A549 (cell line): Measurements from ENCODE around the gene F11R. TPM values are rescaled to one million over a fixed set of nuclear protein-coding genes. Genes with fewer than 3 reads are reported as not detected.

Source experiments
- ATAC-seq, 2 experiments: fragments of 200-7000 bp in 1 of 2; fragments of >200 bp in 1 of 2; cut with Nextera tagmentation in 1 of 2; cut with Tn5 transposase in 1 of 2; 3 replicates each; pipeline versions ENCODE4 v1.8.0 to v1.9.1; 2018 to 2020; ENCODE audit warnings: mild to moderate bottlenecking in 1 of 2, moderate library complexity in 1 of 2
- CTCF ChIA-PET: fragments of 300-600 bp; sonication (Branson Sonifier 250); formaldehyde crosslinking; extraction: SDS; loops from one replicate; lab custom pipeline; 2021; ENCODE audit warnings: antibody characterized with exemption, inconsistent platforms; lab: Yijun Ruan, JAX
- POLR2A ChIA-PET: fragments of 350-600 bp; formaldehyde crosslinking; extraction: SDS; loops from one replicate; lab custom pipeline; 2021; ENCODE audit warnings: antibody characterized with exemption, inconsistent platforms; lab: Yijun Ruan, JAX
- DNase-seq, 2 experiments: peaks; one replicate each; pipeline versions ENCODE4 v3.0.0 to v3.0.0-alpha.2; 2011 to 2016; ENCODE audit warnings: low read depth in 1 of 2, low spot score in 1 of 2
- FAIRE-seq: peaks from 2 replicates; lab custom pipeline; 2011; peaks lifted over from hg19 to GRCh38; lab: Jason Lieb, UNC
- H3K27ac ChIP-seq, 2 experiments: fragments of >200 bp; sonication (Bioruptor Twin); formaldehyde crosslinking; 3 replicates each; pipeline ENCODE4 v1.5.1; 2016 to 2017
- H3K4me1 ChIP-seq: fragments of >200 bp; sonication (Bioruptor Twin); formaldehyde crosslinking; 3 replicates; pipeline ENCODE4 v1.6.1; 2016
- H3K4me2 ChIP-seq: fragments of >200 bp; sonication (Bioruptor Twin); formaldehyde crosslinking; 3 replicates; pipeline ENCODE4 v1.6.1; 2016
- H3K4me3 ChIP-seq: fragments of >200 bp; sonication (Bioruptor Twin); formaldehyde crosslinking; 3 replicates; pipeline ENCODE4 v1.5.1; 2016
- H3K9me3 ChIP-seq: fragments of >200 bp; sonication (Bioruptor Twin); formaldehyde crosslinking; 3 replicates; pipeline ENCODE4 v1.6.1; 2016
- CBX8 ChIP-seq: fragments of 200-600 bp; sonication (generic); IDR thresholded peaks from 2 replicates; pipeline ENCODE4 v1.6.1; 2016
- CHD4 ChIP-seq: fragments of 200-600 bp; sonication (generic); IDR thresholded peaks from 2 replicates; pipeline ENCODE4 v1.6.1; 2016; ENCODE audit warnings: antibody characterized with exemption, mild to moderate bottlenecking, borderline replicate concordance
- EP300 ChIP-seq, 2 experiments: fragments of >200 bp; sonication (Bioruptor Twin); formaldehyde crosslinking; IDR thresholded peaks; 2 replicates in 1 of 2; 3 replicates in 1 of 2; pipeline ENCODE4 v1.6.1; 2016 to 2017
- ESRRA ChIP-seq: fragments of 150-350 bp; IDR thresholded peaks from 2 replicates; pipeline ENCODE4 v1.6.1; 2014; ENCODE audit warnings: mild to moderate bottlenecking, low read length, borderline replicate concordance
- FOSB ChIP-seq: fragments of 250-450 bp; sonication (Bioruptor Pico); IDR thresholded peaks from 2 replicates; pipeline ENCODE4 v1.5.0; 2020; ENCODE audit warnings: mild to moderate bottlenecking, moderate library complexity
- FOSL2 ChIP-seq, 2 experiments: fragments of 450-650 bp in 1 of 2; fragments of >200 bp in 1 of 2; sonication (Bioruptor Twin) in 1 of 2; formaldehyde crosslinking; IDR thresholded peaks; 2 replicates each; pipeline versions ENCODE4 v1.5.0 to v1.6.1; 2016 to 2020; ENCODE audit warnings: mild to moderate bottlenecking in 1 of 2, moderate library complexity in 1 of 2
- HDAC2 ChIP-seq: fragments of 200-600 bp; sonication (generic); IDR thresholded peaks from 2 replicates; pipeline ENCODE4 v1.6.1; 2016
- KDM1A ChIP-seq: fragments of 200-600 bp; sonication (generic); IDR thresholded peaks from 2 replicates; pipeline ENCODE4 v1.6.1; 2016; ENCODE audit warnings: low read depth, mild to moderate bottlenecking
- PHF8 ChIP-seq: fragments of 200-600 bp; sonication (generic); IDR thresholded peaks from 2 replicates; pipeline ENCODE4 v1.6.1; 2016; ENCODE audit warnings: low read depth, mild to moderate bottlenecking, antibody characterized with exemption, moderate library complexity, borderline replicate concordance
- RAD21 ChIP-seq, 2 experiments: fragments of >200 bp in 1 of 2; sonication (Bioruptor Twin) in 1 of 2; formaldehyde crosslinking in 1 of 2; IDR thresholded peaks in 1 of 2; conservative IDR thresholded peaks in 1 of 2; 2 replicates in 1 of 2; 3 replicates in 1 of 2; pipeline ENCODE4 v1.6.1; 2012 to 2018; ENCODE audit warnings: inconsistent platforms in 1 of 2
- RARB ChIP-seq: fragments of 250-450 bp; sonication (Bioruptor Pico); IDR thresholded peaks from 2 replicates; pipeline ENCODE4 v1.8.0; 2021; ENCODE audit warnings: mild to moderate bottlenecking, moderate library complexity
- RCOR1 ChIP-seq: fragments of 150-350 bp; IDR thresholded peaks from 2 replicates; pipeline ENCODE4 v1.6.1; 2014; ENCODE audit warnings: antibody characterized with exemption, low read length, low read depth
- SMC3 ChIP-seq: fragments of >200 bp; sonication (Bioruptor Twin); formaldehyde crosslinking; IDR thresholded peaks from 3 replicates; pipeline ENCODE4 v1.6.1; 2018; ENCODE audit warnings: inconsistent platforms
- SREBF2 ChIP-seq: fragments of 450-650 bp; IDR thresholded peaks from 2 replicates; pipeline ENCODE4 v1.6.1; 2014; ENCODE audit warnings: mild to moderate bottlenecking, moderate library complexity
- TFCP2L1 ChIP-seq: fragments of 250-450 bp; sonication (Bioruptor Pico); IDR thresholded peaks from 2 replicates; pipeline ENCODE4 v1.5.0; 2021; ENCODE audit warnings: mild to moderate bottlenecking
- ZFP36 ChIP-seq: fragments of 450-650 bp; IDR thresholded peaks from 2 replicates; pipeline ENCODE4 v1.6.1; 2014; ENCODE audit warnings: borderline replicate concordance; ENCODE audit not compliant: partially characterized antibody
- ZSCAN20 ChIP-seq: fragments of 250-450 bp; sonication (Bioruptor Pico); IDR thresholded peaks from 2 replicates; pipeline ENCODE4 v1.8.0; 2022; ENCODE audit warnings: mild to moderate bottlenecking, moderate library complexity
- WGBS: methylation state at CpG from one replicate; pipeline ENCODE4 v1.1.6; 2017; ENCODE audit errors: missing lambda C conversion rate; 5-methylcytosine and 5-hydroxymethylcytosine counted together
- polyA plus RNA-seq, 4 experiments: library from polyadenylated mRNA; depleted of rRNA in 3 of 4; stranded (reverse); fragments of >200 nt; fragmentation: RNase III in 1 of 4; extraction: RNeasy Plus Mini Kit Qiagen cat#74134 plus additional on column Dnase treatment in 1 of 4; gene quantifications; 2 replicates in 3 of 4; 3 replicates in 1 of 4; pipeline ENCODE4 v1.2.3, GENCODE V29; 2011 to 2017
- TF ChIP-seq, protein P1 (sequence below): fragments of >200 bp; sonication (Bioruptor Twin); formaldehyde crosslinking; IDR thresholded peaks from 3 replicates; pipeline ENCODE4 v1.5.1; 2016
- TF ChIP-seq, protein P2 (sequence below): IDR thresholded peaks from 2 replicates; pipeline ENCODE4 v1.6.1; 2012; ENCODE audit warnings: low read depth, borderline replicate concordance
- TF ChIP-seq, protein P3 (sequence below): fragments of >200 bp; sonication (Bioruptor Twin); formaldehyde crosslinking; IDR thresholded peaks from 3 replicates; pipeline ENCODE4 v1.6.1; 2016

F11R gene
- polyA plus RNA-seq, 2 of the 4 experiments (the other 2 are of a cell fraction) = 30.3 to 62.0 TPM

DNA sequence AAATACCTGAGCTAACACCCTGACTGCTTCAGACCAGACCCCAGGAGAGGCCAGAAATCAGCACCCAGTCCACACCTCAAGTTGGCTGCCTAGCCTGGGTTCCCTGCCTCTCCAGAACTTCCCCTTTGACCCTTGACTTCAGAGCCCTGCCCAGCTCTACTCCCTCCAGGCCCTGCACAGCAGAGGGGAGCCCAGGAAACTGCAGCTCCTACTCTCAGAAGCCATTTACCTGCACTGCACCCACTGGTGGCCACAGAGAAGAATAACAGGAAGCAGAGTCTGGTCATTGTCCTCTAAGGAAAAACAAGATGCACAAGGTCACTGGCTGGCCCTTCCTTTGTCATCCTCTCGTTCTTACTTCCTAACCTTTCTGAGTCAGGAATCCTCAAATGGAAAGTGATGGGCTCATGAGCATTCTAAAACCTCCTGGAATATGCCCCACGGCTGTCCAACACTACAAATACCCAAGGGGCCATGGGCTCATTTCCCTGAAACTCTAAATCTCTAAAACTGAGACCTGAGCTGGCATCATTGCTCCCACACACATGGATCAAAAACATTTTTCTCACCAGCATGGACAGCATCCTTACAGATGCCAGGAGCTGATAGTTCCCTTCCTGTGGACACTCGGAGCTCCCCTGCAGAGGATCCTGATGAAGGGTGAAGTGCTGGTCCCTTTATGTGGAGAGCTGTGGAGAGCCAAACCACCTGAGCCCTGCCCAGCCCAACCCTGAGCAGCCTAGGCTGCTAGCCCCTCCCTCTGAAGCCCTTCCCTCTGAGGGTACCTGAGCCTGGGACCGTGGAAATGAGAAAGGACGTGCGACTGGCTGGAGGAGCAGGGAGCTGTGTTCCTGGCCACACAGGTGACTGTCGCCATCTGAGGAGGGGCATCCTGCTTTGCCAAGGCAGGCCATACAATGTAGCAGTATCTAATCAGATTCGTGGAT lies 66.5 kb downstream of the F11R start, which contains the start of gene ITLN2:
TSS of gene ITLN2 (minus strand) at position 652 of the 947 bp plus-strand sequence. CDS start at position 584, 68 bp downstream.
- CTCF ChIA-PET = interaction anchor here (0.6 to 6.3 kb wide), 34 partner anchors 9 to 345 kb away, joined by 3 to 149 read pairs (median 4); no protein-coding TSS in a partner anchor
- POLR2A ChIA-PET = no interaction called here
- 54% methylated on average over 7 of the region's 8 CpGs for WGBS
- H3K27ac ChIP-seq = peak within 1 kb of the TSS in 1 of 2 experiments; percentile 18; a peak in 1 of 6 replicates
- H3K4me3 ChIP-seq = no peak within 1 kb of the TSS
- ATAC-seq (peak; percentile 79 to 86), FAIRE-seq (peak; percentile 23), DNase-seq (peak; percentile 69 to 73)
- no peak within 1 kb of the TSS for H3K4me2 ChIP-seq
- H3K4me1 ChIP-seq = peaks cover 21% of the 10 kb centered on the region
- H3K9me3 ChIP-seq = no peaks in the 10 kb centered on the region
- TF ChIP-seq SMC3 = peak; percentile 74
- peak; percentile 55 to 62 for TF ChIP-seq RAD21 (conservative IDR thresholded peaks at IDR 0.05 in 1 of 2, IDR thresholded peaks at IDR 0.05 in 1 of 2)
- TF ChIP-seq, protein P1, sequence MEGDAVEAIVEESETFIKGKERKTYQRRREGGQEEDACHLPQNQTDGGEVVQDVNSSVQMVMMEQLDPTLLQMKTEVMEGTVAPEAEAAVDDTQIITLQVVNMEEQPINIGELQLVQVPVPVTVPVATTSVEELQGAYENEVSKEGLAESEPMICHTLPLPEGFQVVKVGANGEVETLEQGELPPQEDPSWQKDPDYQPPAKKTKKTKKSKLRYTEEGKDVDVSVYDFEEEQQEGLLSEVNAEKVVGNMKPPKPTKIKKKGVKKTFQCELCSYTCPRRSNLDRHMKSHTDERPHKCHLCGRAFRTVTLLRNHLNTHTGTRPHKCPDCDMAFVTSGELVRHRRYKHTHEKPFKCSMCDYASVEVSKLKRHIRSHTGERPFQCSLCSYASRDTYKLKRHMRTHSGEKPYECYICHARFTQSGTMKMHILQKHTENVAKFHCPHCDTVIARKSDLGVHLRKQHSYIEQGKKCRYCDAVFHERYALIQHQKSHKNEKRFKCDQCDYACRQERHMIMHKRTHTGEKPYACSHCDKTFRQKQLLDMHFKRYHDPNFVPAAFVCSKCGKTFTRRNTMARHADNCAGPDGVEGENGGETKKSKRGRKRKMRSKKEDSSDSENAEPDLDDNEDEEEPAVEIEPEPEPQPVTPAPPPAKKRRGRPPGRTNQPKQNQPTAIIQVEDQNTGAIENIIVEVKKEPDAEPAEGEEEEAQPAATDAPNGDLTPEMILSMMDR = peak; percentile 63
- no peak for TF ChIP-seq CBX8
- TF ChIP-seq ZSCAN20 (CRISPR knock-in tag) = no peak
- TF ChIP-seq ESRRA = peak; percentile 60; the same call in 1 of the 2 replicates

DNA sequence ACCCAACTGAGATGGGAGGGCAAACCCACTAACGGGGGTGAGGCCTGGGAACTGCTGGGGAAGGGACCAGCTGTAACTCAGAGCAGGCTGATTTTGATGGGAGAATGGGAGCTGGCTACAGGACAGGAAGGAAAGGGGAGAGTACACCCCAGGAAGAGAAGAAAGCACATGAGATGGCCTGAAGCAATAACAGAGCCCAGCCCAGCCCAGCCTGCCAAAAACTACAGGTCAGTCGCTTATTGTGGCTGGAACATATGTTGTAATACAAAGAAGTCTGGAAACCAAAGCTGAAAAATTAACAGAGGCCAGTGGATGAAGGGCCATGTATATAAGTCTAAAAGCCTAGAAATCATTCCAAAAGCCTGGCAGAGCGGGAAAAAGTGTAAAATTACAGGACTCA lies 67.9 kb downstream of the F11R start:
- ATAC-seq (no peak), DNase-seq (no peak), FAIRE-seq (no peak)
- Histone ChIP-seq H3K4me1 (peaks cover 35% of the 10 kb centered on the region), H3K9me3 (no peaks in the 10 kb centered on the region), H3K4me2 (no peak overlapping the region), H3K4me3 (no peak overlapping the region), H3K27ac (no peak overlapping the region; a peak in 1 of 6 replicates)
- WGBS = 73% methylated on average over 3 of the region's 3 CpGs
- POLR2A ChIA-PET = no interaction called here
- CTCF ChIA-PET = interaction anchor here (0.8 to 6.3 kb wide), 18 partner anchors 9 to 278 kb away, joined by 3 to 149 read pairs (median 9); partner anchors contain the start of gene KLHDC9
- no peak for TF ChIP-seq FOSL2 (IDR thresholded peaks at IDR 0.05)
- TF ChIP-seq FOSL2 (CRISPR knock-in tag; IDR thresholded peaks at IDR 0.05) = no peak
- TF ChIP-seq HDAC2 = no peak
- no peak for TF ChIP-seq PHF8
- TF ChIP-seq, protein P2, sequence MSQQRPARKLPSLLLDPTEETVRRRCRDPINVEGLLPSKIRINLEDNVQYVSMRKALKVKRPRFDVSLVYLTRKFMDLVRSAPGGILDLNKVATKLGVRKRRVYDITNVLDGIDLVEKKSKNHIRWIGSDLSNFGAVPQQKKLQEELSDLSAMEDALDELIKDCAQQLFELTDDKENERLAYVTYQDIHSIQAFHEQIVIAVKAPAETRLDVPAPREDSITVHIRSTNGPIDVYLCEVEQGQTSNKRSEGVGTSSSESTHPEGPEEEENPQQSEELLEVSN = no peak

DNA sequence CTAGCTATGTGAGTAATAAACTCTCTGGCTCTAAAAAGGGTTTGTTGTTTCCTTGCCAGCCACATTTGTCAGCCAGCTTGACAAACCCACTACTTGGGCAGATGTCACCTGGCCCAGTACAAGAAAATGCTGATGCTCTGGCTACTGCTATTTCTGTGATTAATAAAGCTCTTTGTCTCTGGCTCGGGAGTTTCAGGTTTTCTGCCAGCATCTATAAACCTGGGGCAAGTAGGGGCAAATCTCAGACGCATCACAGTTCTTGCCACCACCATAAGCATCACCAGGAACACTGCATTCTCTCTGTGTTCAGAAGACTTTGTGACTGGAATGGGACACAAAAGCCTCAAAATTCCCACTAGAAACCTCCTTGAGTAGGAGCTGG lies 68.8 kb downstream of the F11R start:
- DNase-seq (no peak), ATAC-seq (no peak), FAIRE-seq (no peak)
- H3K27ac ChIP-seq = 0 out of 6 replicates have a peak overlapping the region, but pooled peaks of 1 of the 2 experiments have one; percentile 24
- peaks cover 44% of the 10 kb centered on the region for H3K4me1 ChIP-seq
- no peak overlapping the region for H3K4me2 ChIP-seq
- POLR2A ChIA-PET = no interaction called here
- 92% methylated on average over 2 of the region's 2 CpGs for WGBS
- H3K4me3 ChIP-seq = no peak overlapping the region
- H3K9me3 ChIP-seq = no peaks in the 10 kb centered on the region
- CTCF ChIA-PET = interaction anchor here (0.7 to 6.3 kb wide), 45 partner anchors 8 to 523 kb away, joined by 3 to 149 read pairs (median 5); partner anchors contain the start of gene CD48
- TF ChIP-seq FOSB (CRISPR knock-in tag) = no peak
- TF ChIP-seq KDM1A = no peak
- TF ChIP-seq TFCP2L1 (CRISPR knock-in tag) = no peak
- no peak for TF ChIP-seq SREBF2
- TF ChIP-seq CHD4 = no peak
- TF ChIP-seq ZSCAN20 (CRISPR knock-in tag) = no peak
- TF ChIP-seq, protein P3, sequence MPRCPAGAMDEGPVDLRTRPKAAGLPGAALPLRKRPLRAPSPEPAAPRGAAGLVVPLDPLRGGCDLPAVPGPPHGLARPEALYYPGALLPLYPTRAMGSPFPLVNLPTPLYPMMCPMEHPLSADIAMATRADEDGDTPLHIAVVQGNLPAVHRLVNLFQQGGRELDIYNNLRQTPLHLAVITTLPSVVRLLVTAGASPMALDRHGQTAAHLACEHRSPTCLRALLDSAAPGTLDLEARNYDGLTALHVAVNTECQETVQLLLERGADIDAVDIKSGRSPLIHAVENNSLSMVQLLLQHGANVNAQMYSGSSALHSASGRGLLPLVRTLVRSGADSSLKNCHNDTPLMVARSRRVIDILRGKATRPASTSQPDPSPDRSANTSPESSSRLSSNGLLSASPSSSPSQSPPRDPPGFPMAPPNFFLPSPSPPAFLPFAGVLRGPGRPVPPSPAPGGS = no peak
- no peak for TF ChIP-seq ZFP36
- TF ChIP-seq, protein P2 = no peak
- TF ChIP-seq, protein P1 = no peak
- no peak for TF ChIP-seq RARB (CRISPR knock-in tag)
- TF ChIP-seq RCOR1 = no peak
- no peak for TF ChIP-seq ESRRA
- no peak for TF ChIP-seq CBX8
- TF ChIP-seq EP300 (IDR thresholded peaks at IDR 0.05) = no peak
- no peak for TF ChIP-seq RAD21 (conservative IDR thresholded peaks at IDR 0.05 in 1 of 2, IDR thresholded peaks at IDR 0.05 in 1 of 2)
